ENCODE data around the gene CACNG4. TPM values are rescaled to one million over a fixed set of nuclear protein-coding genes. Genes with fewer than 3 reads are reported as not detected.

Gene CACNG4
- polyA plus RNA-seq, 12 donors = 5.6 to 16.3 (median 9.0) TPM; not detected in 1

DNA sequence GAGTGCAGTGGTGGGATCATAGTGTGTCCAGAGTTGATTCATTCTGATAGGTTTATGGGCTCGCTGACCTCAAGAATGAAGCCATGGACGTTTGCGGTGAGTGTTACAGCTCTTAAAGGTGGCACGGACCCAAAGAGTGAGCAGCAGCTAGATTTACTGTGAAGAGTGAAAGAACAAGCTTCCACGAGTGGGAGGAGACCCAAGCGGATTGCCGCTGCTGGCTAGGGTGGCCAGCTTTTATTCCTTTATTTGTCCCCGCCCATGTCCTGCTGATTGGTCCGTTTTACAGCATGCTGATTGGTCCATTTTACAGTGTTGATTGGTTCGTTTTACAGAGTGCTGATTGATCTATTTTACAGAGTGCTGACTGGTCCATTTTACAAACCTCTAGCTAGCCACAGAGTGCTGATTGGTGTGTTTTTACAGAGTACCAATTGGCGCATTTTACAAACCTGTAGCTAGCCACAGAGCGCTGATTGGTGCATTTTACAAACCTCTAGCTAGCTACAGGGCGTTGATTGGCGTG, 17.5 kb downstream of the CACNG4 start:
- DNase-seq = no peak

DNA sequence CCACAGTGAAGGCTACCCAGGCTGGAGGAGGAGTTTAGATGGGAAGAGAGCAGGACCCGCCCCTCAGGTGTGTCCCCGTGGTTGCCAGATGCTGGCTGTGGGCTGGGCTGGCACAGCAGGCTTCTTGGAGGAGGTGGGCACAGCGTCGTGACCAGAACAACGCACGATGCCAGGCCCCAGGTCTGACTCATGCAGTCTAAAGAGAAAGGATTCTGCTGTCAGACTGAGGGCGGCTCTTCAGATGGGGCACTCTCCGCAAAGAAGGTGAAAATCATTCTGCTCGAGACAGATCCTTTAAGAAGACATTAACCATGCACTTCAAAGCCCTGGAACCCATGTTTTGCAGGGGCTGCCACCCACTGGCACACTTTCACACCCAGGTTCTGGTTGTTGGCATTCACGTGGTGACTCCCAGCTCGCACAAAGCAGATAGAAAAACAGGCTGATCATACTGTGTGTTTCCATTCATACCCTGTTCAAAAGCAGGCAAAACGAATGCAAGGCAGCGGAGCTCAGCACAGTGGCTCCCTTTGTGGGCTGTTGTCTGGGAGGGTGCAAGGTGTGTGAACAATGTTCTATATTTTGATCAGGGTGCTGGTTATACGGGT, 19.0 kb downstream of the CACNG4 start:
- no peak for DNase-seq

DNA sequence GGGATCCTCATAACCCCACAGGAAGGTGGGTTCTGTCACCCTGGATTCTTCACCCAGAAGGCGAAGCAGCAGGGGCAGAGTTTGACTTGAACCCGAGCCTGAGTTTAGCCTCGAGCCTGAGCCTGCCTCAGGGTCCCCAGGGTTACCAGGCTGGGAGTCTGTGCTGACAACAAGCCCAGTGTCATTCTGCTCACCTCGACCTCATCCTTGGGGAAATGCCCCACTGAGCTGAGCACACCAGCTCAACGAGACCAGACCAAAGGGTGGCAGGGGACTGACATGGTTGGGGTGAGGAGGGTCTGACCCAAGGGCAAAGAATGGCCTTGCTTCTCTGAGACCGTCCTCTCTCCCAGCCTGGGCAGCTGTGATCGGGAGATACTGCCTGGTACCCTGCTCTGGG, 20.2 kb downstream of the CACNG4 start:
- DNase-seq = no peak

DNA sequence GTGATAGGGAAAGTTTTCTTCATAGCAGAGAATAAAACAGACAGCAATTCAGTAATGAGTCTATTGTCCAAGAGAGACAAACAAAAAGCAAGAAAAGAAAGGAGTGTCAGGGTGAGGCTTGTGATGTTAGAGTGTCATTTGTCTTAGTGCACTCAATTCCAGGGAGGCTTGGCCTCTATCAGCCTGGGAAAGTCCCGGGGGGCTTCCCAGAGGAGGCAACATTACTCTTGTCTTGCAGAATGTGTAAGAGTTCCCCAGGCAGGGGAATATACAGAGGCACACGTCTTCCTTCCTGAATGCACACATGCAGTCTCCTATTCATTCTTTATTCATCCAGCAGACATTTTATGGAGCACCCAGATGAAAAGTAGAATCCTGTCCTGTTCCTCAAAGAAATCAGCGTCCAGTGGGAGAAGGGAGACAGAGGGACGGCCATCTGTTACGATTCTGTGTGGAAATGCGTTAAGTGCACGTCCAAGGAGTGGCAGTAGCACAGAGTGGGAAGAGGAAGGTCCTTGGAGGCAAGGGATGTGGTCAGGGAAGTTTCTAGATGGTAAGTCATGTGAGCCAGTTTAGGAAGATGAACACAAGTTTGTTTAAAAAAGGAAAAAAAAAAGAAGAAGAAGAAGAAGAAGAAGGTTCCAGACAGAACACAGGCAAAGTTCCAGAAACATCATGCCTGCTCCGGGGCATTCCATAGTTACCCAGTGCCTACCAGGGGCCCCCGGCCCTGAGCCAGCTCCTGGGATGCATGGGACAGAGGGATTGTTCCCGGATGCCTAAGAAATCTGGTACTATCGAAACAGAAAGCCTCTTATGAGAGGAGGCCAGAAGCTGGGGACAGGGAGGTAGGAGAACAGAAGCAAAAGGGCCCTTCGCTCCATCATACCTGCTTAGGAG, 21.1 kb downstream of the CACNG4 start:
- no peak for DNase-seq

DNA sequence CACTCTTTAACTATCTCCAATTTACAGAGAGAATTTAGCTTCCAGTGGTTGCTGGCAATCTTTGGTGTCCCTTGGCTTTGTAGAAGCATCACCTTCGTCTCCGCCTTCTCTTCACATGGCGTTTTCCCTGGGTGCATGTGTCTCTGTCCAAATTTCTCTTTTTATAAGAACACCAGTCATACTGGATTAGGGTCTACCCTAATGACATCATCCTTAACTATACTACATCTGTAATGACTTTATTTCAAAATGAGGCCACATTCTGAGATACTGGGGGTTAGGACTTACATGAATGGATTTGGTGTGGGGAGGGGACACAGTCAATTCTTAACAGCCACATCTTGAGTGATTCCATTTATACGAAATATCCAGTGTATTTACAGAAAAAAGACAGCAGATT, 22.2 kb downstream of the CACNG4 start:
- no peak for DNase-seq

DNA sequence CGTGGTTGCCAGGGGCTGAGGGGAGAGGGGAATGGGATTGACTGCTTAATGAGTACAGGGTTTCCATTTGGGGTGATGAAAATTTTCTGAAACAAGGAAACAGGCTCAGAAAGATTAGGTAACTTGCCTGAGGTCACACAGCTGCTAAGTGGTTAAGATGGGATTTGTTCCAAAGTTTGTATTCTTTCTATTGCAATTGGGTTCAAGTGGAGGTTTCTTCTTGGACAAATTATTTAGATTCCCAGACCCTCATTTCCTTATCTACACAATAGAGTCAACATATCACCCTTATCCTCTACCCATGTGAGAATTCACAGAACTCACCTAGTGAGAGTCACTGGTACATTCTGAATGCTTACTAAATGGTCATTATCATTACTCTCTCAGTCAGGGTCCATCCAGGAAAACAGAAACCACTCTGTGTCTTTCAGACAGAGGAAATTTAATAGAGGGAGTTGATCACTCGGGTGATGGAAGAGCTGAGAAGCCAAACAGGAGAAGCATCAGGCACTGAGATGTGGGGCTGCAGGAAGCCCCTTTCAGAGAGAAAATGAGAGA, 22.6 kb downstream of the CACNG4 start:
- DNase-seq = no peak

DNA sequence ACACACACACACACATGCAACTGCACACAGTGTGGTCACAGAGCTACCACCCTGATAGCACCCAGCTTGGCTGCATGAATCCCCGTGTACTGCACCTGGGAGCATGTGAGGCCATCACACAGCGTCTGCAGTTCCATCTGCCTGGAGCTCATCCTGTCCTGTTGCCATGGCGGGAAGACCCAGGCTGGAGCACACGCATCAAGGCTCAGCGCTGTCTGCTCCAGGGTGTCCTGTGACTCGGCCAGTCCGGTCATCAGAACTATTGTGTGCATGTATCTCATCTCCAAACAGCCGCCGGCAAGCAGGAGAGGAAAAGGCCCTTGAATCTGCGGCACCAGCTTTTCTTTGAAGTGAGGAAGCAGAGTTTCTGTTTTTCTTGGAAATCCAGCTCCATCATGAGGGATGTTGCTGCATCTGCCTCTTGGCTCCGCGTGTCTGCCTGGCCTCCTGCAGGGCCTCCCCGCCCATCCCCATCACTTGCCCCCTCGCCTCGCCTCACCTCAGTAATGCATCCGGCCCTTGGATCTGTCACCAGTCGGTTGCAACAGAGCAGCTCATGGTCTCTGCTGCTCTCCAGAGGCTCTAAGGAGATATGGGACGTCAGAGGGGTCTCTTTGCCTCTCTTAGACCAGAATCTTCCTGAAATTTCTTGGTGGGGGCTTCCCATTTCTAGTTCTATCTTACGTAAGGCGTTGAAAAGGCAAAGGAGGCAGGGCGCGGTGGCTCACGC, 23.7 kb downstream of the CACNG4 start:
- DNase-seq = no peak

DNA sequence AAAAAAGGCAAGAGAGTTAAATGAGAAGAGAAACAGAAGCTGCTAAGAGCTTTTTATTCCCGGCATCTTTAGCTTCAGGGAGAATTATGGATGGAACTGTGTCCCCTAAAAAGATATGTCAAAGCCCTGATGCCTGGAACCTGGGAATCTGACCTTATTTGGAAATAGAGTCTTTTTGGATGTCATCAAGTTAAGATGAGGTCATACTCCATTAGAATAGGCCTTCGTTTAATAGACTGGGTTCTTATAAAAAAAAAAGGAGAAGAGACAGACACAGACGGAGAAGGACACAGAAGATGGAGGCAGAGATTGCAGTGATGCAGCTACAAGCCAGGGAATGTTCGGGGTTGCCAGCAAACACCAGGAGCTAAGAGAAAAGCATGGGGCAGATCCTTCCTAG, 24.6 kb downstream of the CACNG4 start:
- no peak for DNase-seq

DNA sequence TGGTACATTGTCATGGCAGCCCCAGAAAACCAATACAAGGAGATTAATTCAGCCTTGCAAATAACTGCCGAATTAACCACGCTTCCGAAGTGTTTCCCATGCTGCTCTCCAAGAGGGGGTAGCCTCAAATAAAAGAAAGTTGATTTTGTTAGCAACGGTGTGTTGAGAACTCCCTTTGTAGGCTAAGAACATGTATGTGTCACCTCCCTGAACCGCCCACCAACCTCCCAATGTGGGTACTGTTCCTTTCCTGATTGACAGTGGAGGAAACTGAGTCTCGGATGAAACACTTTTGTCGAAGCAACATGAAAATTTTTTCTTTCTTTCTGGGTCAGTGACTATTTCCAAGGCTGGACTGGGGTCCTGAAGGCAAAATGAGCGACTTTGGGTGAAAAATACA, 25.1 kb downstream of the CACNG4 start:
- no peak for DNase-seq

DNA sequence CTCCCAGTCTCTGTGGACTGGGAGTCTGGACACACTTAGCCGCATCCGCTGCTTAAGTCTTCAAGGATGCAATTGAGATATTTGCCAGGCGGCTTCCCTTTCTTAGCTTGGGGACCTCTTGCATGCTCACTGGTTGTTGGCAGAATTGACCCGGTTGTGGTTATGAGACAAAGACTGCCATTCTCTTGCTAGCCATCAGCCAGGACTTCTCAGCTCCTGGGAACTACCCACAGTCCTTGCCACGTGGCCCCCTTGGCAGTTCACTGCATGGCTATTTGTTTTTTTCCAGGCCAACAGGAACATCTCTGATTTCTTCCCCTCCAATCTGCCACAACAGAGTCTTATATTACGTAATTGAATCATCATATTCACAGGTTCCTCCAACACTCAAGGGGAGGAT, 25.5 kb downstream of the CACNG4 start:
- DNase-seq = no peak

DNA sequence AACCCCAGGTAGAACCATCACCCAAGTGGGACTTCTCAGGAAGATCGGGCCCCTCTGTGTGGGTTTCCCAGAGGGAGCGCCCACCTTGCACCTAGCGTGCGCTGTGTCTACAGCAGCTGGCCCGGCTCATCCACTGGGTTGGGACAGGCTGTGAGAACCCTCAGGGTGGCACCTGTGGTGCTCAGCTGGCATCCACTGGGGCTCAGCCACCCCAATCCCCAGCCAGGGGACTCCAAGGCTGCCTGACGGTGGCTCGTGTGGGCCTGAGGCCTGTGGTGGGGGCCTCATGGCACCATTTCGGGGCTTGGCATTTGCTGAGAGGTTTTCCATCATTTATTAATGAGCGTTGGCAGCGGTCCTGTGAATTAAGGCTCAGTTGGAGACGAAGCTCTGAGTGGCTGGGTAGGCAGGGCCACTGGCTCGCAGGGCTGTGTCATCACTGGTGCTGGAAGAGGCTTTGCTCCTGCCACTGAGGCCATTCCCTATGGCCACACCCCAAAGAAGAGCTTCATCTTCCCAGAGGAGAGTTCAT, 28.5 kb downstream of the CACNG4 start:
- DNase-seq = no peak

DNA sequence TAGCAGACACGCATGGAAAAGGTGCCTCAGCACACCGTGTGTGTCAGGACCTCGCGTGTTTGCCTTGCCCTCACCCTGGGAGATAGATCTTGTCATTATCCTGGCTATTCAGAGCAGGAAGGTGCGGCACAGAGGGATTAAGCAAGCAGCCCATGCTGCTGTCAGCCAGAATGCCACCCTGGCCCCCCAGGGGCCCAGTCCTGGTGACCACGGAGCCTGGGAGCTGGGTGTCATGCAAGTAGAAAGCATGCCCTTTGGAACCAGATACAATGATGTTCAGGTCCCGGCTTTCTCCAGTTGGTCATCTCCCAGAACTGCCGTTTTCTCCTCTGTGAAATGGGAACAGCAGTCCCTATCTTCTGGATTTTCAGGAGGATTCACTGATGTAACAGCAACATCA, 29.9 kb downstream of the CACNG4 start:
- DNase-seq = no peak

DNA sequence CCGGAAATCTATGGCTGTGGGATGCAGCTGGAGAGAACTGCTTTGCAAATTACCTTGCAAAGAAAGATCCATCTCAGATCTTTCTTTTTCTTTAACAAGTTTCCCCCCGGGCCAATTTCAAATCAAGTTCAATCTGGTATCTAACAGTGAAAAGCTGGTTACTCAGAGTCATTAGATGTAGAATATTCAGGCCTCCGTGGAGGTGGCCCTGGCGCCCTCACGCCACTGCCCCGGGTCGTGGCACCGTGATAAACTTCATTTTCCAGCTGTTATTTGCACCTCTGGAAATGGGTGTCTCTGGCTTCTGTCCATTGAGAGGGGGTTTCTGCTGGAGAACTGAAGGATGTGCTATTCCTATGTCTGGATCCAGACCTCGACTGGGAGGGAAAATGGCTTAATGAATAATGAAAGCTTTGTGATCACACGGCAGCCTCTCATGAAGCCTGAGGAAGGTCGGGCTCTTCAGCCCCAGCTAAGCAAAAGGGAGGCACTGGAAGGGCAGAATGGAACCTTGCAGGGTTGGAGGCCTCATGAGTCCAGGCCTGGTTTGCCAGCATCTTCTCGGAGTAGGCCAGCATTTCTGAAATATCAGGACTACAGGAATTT, 30.5 kb downstream of the CACNG4 start:
- no peak for DNase-seq

DNA sequence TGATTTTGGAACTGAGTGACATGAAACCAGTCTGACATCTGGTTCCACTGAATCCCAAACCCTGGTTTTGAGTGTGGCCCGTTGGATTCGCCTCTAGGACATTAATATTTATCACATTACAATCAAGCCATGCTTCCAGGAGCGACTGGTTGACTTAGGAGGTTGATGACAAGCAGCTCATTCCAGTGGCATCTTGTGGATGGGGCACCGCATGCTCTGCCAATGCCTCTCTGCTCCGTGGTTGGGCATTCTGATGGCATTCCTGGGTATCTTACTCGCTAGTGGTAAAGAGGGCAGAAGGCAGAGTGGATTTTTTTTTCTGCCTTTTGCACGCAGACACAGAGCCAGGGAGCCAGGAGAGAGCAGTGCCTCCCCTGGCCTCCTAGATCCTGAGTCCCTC, 31.4 kb downstream of the CACNG4 start:
- no peak for DNase-seq

DNA sequence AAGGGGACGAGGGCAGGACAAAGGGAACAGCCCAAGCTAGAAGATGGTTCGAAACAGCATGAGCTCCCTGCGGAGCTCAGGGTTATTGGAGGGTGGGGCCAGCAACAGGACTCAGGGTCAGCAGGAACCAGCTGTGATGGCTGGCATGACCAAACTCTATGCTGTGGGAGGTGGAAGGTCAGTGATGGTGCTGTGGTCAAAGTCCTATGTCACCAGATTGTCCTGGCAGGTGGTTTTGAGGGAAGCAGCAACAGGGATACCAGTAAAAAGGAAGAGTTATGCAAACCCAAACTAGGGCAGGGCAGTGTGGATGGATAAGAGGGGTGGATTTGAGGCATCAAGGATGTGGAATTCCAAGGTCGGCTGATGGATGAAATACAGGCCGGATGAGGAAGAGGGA, 32.4 kb downstream of the CACNG4 start:
- DNase-seq = no peak

DNA sequence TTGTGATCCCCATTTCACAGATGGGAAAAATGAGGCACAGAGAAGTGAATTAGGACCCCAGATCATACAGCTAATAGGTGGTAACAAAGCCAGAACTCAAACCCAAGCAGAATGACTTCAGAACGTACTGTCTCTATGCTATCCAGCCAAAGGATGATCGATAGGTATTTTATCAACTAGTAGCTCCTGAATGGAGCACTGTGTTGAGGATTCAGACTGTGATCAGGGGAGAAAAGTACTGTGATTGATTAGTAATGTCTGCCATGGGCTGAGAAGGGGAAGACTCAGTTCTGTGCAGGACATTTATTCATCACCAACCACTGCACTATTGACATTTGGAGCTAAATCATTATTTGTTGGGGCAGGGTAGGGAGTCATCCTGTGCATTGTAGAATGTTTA, 38.7 kb downstream of the CACNG4 start:
- no peak for DNase-seq

DNA sequence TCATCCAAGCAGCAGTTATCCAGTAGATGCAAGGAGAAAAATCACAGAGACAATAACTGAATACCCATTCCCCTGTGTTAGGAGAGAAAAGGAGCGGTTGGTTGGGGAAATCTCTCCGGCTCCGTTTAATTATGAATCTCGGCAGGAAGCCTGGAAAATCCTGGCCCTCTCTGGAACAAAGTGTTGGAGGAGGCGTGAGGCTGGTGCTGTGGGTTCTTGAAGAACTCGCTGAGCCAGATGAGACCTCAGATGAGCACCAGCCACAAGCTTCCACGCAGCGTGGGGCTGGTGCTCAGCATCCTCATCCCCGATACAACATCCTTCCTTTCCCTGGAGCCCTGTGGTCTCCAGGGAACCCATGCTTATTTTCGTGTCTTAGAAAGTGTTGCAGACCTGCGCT, 39.7 kb downstream of the CACNG4 start:
- DNase-seq = no peak

DNA sequence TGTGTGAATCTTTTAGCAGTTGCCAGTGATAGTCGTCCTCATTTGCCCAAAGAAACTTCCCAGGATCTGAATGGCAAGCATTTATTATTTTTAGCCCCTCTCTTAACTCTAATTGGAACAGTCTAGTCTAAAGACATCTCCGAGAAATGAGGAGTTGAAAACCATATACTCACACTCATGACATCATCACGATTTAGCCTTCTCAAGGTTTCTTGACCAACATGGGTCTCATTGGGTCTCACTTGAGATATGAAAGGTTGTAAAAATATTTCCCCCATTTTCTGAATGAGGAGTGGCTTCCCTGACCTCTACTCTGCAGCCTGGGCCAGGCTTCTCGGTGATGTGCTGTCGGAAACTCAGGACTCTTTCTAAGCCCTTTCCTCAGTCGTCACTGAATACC, 42.8 kb downstream of the CACNG4 start:
- DNase-seq = no peak

DNA sequence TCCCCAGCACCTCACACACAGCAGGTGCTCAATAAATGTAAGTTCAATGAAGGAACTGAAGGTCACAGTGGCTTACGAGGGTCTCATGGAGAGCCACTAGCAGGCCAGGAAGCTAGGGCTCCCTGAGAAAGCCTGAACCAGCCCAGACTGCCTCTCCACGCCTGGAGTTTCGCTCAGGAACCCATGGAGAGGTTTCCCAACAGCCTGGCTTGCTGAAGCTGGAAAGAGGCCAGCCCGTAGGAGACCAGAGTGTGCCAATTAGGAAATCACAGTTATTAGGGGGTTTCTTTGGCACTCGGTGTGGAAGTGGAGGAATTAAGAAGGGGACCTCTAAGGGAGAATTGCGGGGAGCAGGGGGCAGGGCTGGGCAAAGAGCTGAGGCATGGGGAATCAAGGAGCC, 43.6 kb downstream of the CACNG4 start:
- DNase-seq = no peak

DNA sequence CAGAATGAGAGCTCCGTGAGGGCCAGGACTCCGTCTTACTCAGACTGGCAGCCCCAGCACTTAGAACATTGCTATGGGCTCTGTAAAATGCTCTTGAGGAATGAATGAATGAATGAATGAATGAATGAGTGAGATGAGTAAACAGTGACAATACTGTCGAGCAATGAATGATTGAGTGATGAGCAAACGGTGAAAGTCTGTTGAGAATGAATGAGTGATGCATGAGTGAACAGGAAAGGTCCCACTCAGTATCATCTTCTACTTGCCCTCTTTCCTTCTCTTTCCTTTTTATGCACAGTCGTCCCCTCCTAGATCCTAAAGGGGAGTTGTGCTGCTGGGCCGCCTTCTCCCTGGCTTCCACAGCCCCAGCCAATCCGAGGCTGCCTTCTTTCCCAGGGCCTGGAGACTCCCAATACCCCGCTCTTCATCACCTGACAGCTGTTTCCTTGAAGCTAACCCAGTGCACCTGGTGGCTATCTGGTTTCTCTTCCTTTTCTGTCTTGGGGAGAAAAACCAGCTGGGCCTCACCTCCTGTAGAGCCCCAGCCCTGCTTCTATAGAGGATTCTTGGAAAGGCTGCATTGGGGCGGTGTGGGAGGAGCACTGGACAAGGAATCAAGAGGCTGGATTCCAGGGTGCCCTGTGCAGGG, 47.1 kb downstream of the CACNG4 start:
- no peak for DNase-seq

DNA sequence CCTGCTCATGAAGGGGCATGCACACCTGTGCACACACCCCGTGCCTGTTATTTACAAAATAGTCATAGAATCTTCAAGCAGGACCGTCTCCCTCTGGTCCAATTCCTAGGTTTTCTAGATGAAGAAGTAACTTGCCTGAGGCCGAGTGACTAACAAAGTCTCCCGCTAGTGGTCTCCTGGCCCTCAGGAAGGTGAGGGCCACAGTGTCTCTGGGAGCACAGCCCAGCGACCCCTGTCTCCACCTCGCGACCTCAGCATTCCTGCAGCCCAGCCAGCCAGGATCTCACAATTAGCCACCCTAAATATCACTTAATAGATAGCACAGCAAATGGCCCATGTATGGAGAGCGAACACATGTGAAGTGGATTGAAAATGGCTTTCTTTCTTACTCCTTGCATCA, 49.4 kb downstream of the CACNG4 start:
- no peak for DNase-seq

Measured in muscle of arm (tissue), 12 donors.